GM15510 (cell line): ENCODE results near the gene DLG1.

Source experiments
- POLR2A ChIP-seq: IDR thresholded peaks from 3 replicates; pipeline ENCODE4 v1.6.1; 2011; ENCODE audit warnings: borderline replicate concordance; ENCODE audit not compliant: insufficient read length; ENCODE audit errors: extremely low read depth

The DLG1 gene

GRCh38 chr3:197196192-197196591 is 102.2 kb downstream of the DLG1 start:
- TF ChIP-seq POLR2A, result no peak

- TF ChIP-seq POLR2A, result no peak
These were observed 103.1 kb downstream of the DLG1 start for GRCh38 chr3:197195326-197195725.

DNA sequence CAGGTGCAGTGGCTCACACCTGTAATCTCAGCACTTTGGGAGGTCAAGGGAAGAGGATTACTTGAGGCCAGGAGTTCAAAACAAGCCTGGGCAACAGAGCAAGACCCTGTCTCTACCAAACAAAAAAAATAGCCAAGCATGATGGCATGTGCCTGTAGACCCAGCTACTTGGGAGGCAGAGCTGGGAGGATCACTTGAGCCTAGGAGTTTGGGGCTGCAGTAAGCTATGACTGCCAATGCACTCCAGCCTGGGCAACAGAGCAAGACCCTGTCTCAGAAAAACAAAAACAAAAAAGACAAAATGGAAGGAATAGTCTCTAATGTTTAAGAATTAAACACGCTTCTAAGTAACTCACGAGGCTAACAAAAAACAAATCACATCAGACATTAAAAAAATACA is 106.5 kb downstream of the DLG1 start:
- no peak for TF ChIP-seq POLR2A

DNA sequence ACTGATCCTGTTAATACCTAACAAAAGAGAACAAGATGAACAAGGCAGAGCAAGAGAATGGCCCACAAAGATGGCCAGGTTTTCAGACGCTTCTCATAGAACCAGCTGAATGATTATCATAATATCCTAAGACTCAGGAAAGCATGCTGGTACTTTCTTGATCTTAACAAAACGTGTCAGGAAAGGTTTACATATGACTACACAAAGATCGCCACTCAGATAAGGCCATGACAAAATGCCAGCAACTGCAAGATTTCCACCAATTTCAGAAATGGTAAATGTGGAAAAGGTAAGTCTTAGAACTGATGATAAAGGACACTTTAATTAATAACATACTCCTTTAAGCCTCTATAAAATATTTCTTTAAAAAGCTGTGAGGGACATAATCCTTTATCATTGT is 108.8 kb downstream of the DLG1 start:
- no peak for TF ChIP-seq POLR2A

GRCh38 chr3:197188963-197189362 is 109.4 kb downstream of the DLG1 start:
- TF ChIP-seq POLR2A, result no peak

- TF ChIP-seq POLR2A, result no peak
These were observed 111.4 kb downstream of the DLG1 start for GRCh38 chr3:197186887-197187588.

DNA sequence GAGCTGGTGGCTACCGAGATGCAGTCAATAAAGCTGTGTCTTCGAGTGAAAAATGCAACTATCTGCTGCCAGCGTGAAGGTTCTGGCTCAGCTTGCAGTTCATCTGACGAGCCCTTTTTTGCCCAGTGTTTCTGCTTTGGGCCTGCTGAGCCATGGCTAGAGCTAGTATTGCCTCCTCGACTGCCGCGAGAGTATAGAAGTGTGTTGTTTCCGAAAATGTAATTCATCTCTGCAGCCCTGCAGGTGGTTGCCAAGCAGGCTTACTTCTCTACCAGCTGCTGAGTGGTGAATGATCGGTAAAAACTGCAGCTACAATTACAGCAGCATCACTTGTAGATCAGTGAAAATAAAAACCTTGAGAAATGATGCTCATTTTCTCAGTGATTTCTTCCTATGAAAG is 114.8 kb downstream of the DLG1 start:
- no peak for TF ChIP-seq POLR2A

- TF ChIP-seq POLR2A, result no peak
These were observed 116.7 kb downstream of the DLG1 start for GRCh38 chr3:197181741-197182140.

DNA sequence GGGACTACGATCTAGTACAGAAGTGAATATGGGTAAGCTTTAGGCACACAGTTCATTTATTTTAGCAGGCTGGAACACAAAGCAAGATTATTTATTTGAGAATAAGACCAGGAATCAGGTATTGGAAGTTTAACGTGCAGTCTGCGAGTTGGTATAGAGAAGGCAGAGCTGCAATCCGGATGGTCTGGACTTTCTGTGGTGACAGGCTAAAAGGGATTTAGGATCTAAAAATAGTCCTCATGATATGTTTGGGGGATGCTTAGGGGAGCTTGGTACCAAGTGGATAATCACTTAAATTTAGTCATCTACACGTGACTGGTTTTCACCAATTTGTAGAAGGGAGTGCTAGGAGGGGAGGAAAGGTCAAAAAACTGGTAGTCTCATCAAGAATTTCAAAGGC is 119.4 kb downstream of the DLG1 start:
- no peak for TF ChIP-seq POLR2A

- TF ChIP-seq POLR2A, result no peak
These were observed 122.9 kb downstream of the DLG1 start for GRCh38 chr3:197175503-197175902.

DNA sequence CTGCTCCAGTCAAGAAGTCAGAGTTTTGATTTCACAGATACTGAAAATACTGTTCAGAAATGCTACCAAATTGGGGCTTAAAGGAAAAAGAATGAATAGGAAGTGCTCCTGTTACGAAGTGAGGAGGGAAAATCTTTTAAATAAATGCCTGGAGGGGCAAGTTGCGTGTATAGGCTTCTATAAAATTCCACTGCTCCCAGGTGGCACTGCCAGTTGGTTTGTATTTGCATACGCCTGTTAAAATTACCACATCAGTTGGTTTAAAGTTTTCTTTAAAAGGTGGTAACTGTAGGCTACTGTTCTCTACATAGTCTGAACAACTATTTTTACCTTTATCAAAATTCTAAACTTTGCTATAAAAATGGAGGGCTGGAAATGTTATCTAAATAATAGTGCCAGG is 123.5 kb downstream of the DLG1 start:
- no peak for TF ChIP-seq POLR2A

GRCh38 chr3:197173620-197174019 is 124.8 kb downstream of the DLG1 start:
- TF ChIP-seq POLR2A, result no peak

DNA sequence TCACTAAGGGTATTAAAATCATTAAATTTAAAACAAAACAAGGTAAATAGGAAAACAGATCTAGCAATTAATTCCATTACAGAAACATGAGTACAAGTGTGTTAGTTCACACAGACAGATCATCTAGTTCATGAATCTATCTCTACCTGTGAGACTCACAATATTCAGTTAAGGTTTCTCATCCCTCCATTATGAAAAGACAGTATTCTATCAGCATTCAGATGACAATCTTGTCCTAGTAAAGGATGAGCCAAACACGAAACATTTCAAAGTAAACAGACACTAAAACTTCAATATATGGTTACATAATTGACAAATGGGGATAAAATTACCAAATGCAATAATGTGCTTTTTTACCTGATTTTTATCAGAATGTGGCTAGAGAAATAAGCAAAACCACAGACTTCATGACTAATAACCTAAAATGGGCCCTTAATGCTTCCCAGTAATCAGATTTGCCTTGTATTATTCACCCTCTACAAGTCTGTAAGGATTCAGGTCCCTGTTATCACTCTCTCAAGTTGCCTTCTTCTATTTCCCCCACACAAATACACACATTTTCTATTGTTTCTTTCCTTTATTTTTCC is 126.8 kb downstream of the DLG1 start:
- TF ChIP-seq POLR2A, result no peak

GRCh38 chr3:197169028-197169427 is 129.4 kb downstream of the DLG1 start:
- no peak for TF ChIP-seq POLR2A

DNA sequence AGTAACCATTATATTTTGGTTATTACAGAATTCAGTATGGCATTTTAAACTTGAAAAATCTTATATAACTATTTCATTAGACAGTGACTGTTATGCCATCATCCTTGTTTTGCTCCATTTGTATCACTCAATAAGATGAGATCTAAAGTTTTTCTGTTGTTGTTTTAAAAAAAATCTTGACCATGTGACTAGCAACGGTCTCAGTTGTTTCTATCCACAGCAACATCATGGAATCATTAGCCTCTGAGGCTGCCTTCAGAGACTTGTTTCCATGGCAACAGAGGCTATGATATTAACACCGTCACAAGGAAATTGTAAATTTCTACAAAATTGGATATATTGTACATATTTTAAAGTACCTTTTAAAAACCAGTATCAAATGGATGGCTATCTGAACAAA is 129.8 kb downstream of the DLG1 start:
- no peak for TF ChIP-seq POLR2A

- no peak for TF ChIP-seq POLR2A
These were observed 130.3 kb downstream of the DLG1 start for GRCh38 chr3:197168063-197168462.

DNA sequence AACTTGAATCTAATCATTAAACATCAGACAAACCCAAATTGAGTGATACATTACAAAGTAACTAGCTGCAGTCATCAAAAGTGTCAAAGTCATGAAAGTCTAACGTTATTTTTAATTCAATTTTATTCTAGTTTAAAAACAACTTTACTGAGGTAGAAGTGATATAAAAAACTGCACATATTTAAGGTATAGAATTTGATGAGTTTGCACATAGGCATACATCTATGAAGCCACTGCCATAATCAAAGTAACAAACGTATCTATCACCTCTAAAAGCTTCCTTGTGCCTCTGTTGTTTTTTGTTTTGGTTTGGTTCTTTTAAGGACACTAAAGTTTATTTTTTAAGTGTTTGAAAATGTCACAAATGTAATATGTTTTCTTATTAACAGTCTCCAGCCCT is 130.9 kb downstream of the DLG1 start:
- TF ChIP-seq POLR2A, result no peak

- TF ChIP-seq POLR2A, result no peak
These were observed 132.5 kb downstream of the DLG1 start for GRCh38 chr3:197165890-197166289.

GRCh38 chr3:197155046-197155445 is 143.4 kb downstream of the DLG1 start:
- TF ChIP-seq POLR2A, result no peak
